Right forelimb (tissue), 1 donor: ENCODE measurements around the gene PDXDC1.
"Not testable (repeated sequence)": the region's sequence is repeated elsewhere in the genome, so short reads cannot be mapped to it uniquely, and the experiment has no call there.

Experiments
- DNase-seq: peaks from one replicate; pipeline ENCODE4 v3.0.0-alpha.2; 2018

The PDXDC1 gene

DNA sequence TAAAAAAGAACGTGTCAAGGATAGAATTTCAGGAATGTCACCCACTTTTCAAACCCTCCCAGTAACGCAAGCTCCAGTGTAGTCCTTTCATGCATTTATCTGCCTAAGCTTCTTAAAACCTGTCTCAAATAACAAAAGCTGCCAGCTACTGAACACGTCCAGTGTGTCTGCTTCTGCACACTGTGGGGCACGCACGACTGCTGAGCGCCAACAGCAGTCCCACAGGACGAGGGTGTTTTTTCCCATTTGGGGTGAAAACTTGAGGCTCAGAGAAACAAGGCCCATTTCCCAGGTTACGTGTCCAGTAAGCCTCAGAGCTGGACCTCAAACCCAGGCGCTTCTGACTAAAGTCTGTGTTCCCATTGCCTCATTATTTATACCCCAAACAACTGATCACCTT lies 63.9 kb downstream of the PDXDC1 start:
- DNase-seq = no peak

DNA sequence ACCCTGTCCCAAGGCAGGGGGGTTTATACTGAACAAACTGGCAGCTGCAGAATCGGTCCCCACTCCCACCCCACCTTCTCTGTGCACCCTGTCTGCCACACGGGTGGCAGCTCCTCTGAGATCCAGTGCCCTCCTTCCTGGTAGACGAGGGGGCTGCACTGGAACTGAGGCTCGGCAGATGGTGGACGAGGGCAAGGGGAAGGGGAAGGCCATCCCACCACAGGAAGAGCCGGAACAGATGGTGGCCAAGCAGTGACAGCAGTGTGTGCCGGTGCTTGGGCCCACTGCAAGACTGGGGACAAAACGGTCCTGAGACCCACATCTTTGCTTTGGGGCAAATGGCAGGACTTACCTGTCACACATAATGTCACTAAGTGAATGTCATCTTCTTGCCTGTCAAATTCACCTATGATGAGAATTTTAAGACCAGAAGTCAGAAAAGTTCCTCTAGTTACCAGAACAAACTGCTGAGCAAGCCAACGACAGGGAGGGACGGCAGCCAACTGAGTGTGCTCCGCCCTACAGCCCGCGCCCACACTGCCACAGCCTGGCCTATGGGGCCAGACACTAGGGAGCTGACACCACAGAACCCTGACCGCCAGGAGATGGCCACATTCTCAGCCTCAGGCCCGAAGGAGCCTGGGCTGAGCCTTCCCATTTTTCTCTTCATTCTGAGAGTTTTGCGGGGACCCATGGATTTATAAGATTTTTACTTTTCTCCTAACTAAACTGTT lies 66.6 kb downstream of the PDXDC1 start:
- DNase-seq = peak; percentile 75

GRCh38 chr16:15043344-15043743 lies 68.5 kb downstream of the PDXDC1 start:
- DNase-seq = no peak

- DNase-seq = no peak
Measured at GRCh38 chr16:15044286-15044685, 69.5 kb downstream of the PDXDC1 start.

- DNase-seq = not testable (repeated sequence)
Measured at GRCh38 chr16:15045270-15045669, 70.4 kb downstream of the PDXDC1 start.

DNA sequence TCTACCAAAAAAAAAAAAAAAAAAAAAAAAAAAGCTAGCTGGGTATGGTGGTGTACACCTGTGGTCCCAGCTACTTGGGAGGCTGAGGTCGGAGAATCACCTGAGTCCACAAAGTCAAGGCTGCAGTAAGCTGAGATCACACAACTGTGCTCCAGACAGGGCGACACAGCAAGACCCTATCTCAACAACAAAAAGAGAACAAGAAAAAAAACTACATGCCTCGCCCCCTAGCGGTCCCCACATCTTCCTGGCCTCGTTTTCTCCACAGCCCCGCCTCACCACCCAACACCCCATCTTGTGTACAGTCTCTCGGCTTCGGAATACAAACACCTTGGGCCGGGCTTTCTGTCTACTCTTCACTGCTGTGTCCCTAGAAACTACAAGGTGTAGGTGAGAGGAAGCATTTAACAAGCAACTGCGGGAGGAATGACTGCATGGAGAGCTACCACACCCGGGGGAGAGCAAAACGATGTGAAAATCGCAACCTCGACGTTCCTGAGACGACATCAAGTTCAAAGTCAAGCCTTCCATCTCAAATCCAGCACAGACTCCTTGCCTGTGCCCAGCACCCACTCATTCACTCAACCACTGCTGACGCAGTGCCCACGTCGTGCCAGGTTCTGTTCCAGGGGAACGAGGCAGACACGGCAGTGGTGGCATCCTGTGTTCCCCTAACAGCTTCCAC lies 72.0 kb downstream of the PDXDC1 start:
- DNase-seq = no peak

DNA sequence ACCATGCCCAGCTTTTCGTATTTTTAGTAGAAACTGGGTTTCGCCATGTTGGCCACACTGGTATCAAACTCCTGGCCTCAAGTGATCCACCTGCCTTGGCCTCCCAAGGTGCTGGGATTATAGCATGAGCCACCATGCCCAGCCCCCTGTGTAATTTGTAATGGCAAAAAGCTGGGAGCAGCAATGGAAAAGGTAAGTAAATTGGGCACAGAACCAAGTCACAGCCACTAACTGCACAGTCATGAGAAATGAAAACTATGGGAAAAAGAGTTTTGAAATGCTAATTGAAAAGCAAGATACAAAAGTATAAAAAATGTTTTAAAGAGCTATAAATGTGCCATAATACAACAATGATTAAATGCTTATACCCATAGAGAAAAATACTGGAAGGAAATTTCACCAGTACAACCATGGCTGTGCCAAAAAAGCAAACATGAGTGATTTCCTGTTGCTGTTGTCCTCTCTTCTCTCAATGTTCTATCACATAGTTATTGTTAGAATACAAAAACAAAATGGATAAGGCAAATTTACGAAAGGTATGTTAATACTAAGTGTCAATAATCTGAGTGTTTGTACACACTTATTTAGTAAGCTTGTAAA lies 74.9 kb downstream of the PDXDC1 start:
- DNase-seq = no peak

- DNase-seq = not testable (repeated sequence)
Measured at GRCh38 chr16:15050440-15050839, 75.6 kb downstream of the PDXDC1 start.

DNA sequence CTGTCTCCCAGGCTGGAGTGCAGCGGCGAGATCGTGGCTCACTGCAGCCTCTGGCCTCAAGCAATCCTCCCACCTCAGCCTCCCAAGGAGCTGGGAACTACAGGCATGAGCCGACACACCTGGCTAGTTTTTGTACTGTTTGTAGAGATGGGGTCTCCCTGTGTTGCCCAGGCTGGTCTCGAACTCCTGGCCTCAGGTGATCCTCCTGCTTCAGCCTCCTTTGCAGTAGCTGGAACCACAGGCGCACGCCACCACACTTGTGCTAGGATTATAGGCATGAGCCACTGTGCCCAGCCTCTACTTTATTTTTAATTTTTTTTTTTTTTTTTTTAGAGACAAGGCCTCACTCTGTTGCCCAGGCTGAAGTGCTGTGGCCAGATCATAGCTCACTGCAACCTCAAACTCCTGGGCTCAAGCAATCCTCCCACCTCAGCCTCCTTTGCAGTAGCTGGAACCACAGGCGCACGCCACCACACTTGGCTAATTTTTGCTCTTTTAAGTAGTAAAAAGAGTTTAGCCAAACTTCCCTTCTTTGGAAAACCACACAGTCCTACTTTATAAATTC lies 76.6 kb downstream of the PDXDC1 start:
- DNase-seq = no peak

DNA sequence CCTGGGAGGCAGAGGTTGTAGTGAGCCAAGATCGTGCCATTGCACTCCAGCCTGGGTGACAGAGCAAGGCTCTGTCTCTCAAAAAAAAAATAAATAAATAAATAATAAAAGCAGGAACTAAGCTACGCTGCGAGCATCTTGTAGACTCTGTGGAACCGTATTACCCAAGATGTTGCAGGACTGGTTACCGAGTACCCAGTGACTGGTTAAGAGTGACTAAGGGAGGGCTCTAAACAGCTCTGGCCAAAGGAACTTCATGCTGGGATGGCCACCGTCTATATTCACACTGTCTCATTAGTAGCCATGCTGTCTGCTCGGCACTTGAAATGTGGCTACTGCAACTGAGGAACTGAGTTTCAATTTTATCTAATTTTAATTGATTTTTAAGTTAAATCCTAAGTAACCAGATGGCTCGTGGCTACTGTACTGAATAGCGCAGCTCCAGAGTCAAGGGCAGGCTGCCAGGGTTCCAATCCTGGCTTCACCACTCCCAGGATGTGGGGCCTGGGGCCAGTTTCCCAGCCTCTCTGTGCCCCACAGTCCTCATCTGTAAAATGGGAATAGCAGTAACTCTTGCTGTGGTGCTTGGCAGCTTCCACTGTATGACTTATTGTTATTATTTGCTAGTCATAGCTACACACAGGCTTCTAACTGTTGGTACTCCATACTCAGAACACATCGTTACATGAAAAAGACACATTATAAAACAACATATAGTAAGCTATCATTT lies 78.1 kb downstream of the PDXDC1 start:
- no peak for DNase-seq

DNA sequence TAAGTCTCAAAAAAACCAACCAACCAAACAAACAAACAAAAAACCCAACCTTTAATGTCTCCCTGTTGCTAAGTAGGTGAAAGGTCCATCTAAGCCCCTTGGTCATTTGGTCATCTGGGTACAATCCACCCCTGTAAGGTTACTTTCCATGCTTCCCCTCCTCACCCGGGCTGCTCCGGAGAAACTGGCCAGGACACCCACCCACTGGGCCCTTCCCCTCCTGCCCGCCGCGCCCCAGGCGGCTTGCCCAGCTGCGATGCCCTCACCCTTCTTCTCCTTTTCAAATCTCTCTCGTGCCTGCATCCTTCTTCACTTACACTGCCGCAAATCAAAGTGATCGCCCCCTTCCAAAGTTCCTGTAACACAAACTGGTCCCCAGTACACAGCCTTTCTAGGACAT lies 79.1 kb downstream of the PDXDC1 start:
- DNase-seq = no peak

DNA sequence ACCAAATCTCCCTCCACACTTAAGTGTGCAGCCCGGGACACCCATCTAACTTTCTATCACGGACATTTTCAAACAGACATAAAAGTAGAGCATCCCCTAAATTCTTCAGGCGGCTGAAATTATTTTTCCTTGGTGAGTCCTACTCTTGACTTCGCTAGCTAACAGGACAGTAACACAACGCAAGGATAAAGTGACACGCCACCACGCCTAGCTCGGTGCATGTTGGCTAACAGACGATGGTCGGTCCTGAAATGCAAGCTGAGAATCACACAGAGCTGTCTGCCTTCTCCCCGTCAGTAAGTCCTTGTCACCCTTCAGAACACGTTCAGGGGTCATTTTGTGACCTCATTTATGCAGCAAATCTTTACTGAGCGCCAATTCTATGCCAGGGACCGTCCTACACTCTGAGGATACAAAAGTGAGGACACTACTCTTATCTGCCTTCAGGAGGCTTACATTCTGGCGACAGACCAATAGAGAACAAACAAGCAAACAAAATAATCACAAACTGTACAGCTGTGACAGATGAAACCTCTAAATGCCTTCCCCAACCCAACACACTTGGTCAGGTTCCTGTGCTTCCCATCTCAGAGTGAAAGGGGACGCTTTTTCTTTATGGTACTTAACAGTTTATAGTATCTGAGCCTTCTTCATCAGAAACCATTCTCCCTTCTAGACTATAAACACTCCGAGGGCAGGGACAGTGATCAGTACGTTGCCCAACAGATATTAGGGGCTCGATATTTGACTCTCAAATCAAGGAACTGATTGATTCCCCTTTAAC lies 79.7 kb downstream of the PDXDC1 start:
- no peak for DNase-seq

DNA sequence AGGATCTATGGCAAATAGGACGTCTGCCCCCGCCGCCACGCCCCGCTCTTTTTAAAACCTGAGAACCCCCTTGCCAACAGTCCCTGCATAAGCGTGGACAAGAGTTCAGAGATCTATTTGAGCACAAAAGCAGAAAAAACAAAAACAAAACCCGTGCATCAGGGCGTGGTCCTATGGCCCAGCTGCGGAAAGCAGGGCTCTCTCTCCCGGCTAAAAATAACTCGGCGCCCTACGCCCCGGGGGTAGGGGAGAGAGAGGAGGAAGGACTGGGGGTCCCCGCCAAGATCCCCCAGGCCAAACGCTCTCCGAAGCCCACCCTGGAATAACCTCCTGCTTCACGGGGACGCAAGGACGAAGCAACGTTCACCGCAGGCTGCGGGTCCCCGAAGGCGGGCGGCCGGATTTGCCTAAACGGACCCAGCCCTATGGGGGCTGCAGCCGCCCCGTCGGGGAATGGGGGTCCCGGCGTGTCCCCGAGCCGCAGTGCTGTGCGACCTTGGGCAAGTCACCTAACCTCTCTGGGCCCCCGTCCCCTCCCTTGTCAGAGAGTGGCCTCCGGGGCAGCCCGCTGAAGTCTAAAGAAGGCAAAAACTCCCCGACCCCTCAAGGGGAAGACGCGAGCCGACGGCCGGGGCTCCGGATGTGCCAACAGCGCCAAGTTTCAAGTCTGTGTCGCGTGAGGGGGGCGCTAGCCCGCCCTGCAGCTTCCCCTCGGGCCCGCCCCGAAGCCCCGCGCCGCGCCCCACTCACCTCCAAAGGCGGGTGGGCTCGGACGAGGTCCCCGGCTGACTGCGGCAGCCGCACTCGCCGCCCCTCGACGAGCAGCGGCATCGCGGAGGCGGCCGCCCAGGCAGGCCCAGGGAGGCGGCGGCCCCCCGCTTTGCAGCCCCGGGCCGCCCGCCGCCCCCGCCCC lies 80.6 kb downstream of the PDXDC1 start:
- no peak for DNase-seq

DNA sequence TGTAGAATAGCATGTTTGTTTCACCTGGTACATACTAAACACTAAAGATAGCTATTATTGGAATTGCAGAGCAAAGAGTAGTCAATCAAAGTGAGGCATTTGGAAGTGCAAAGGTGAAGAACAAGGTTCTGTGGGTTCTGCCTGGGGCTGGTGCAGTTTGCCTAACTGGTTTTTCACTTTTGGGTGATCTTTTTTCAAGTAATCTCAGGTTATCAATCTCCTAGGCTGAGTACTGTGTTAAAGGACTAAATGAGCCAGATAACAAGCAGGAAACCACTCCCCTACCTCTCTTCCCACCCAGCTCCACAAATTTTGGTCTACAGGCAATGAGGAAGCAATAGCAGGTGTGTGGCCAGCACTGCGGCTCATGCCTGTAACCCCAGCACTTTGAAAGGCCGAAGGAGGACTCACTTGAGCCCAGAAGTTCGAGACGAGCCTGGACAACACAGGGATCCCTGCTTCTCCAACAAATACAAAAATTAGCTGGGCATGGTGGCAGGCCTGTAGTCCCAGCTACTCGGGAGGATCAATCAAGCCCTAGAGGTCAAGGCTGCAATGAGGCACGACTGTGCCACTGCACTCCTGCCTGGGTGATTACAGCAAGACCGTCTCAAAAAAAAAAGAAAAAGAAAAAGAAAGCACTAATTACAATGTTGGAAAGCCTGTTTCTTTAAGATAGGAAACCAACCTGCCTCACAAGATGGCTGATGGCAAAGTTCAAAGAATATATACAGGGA lies 83.0 kb downstream of the PDXDC1 start:
- no peak for DNase-seq

DNA sequence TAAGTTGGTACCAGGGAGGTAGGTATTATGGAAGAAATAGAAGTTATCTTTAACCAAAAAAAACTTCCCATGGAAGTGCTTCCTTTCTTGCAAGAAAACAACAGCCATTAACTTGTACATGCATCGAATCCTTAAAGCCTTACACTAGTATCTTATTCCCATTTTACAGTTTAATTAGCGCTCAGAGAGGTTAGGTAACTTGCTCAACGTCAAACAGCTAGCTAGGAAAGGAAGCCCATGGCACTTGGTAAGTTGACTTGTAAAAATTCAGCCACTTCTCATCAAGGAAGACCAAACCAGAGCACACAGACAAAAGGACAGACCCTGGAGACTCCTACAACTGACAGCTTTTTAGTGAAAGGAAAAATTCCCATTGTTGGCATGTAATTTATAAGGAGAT lies 84.5 kb downstream of the PDXDC1 start:
- DNase-seq = no peak

- not testable (repeated sequence) for DNase-seq
Measured at GRCh38 chr16:15062085-15062810, 87.4 kb downstream of the PDXDC1 start.

- not testable (repeated sequence) for DNase-seq
Measured at GRCh38 chr16:15065961-15066360, 91.1 kb downstream of the PDXDC1 start.

DNA sequence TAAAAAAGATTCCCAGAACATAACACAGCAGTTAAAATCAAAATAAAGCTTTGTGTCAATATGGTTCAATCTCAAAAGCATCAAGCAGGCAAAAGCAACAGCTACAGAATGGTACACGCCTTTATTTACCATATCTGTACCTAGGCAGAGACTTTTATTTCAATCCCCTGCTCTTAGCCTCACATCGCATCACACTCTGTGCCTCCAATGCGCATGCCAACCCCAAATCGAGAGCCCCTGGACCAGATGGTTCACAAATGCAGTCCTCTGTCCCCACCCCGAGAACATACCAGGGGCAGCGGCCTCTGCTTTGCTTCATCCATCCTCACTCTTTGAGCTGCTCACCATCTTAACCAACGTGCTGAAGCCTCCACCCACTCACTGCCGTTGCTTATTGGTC lies 91.9 kb downstream of the PDXDC1 start:
- DNase-seq = not testable (repeated sequence)

- not testable (repeated sequence) for DNase-seq
Measured at GRCh38 chr16:15071013-15071412, 96.2 kb downstream of the PDXDC1 start.
